Heart right ventricle (tissue), 16 donors: ENCODE data around the gene KLHDC7B. TPM values are rescaled to one million over a fixed set of nuclear protein-coding genes. Genes with fewer than 3 reads are reported as not detected.

ENCODE experiments used
- ATAC-seq, 8 donors: fragments of 200-7000 bp; cut with Tn5 transposase; one replicate each; pipeline ENCODE4 v1.9.1; 2020; ENCODE audit warnings: mild to moderate bottlenecking in 8 of 8, moderate library complexity in 8 of 8, moderate number of reproducible peaks in 1 of 8
- DNase-seq, 2 donors: peaks; one replicate each; pipeline ENCODE4 v3.0.0-alpha.2; 2020
- H3K27ac ChIP-seq, 10 donors: fragments of 200-600 bp; sonication (generic) in 2 of 10; one replicate each; pipeline versions ENCODE4 v1.5.0 to v1.8.0; 2020 to 2022; ENCODE audit warnings: mild to moderate bottlenecking in 3 of 10
- H3K27me3 ChIP-seq, 7 donors: fragments of 200-600 bp; one replicate each; pipeline ENCODE4 v1.8.0; 2021 to 2022; ENCODE audit warnings: mild to moderate bottlenecking in 2 of 7
- H3K36me3 ChIP-seq, 9 donors: fragments of 200-600 bp; sonication (generic) in 1 of 9; one replicate each; pipeline versions ENCODE4 v1.5.0 to v1.8.0; 2020 to 2022; ENCODE audit warnings: mild to moderate bottlenecking in 2 of 9
- H3K4me1 ChIP-seq, 9 donors: fragments of 200-600 bp; sonication (generic) in 1 of 9; one replicate each; pipeline versions ENCODE4 v1.5.0 to v1.8.0; 2020 to 2022; ENCODE audit warnings: mild to moderate bottlenecking in 4 of 9
- H3K4me3 ChIP-seq, 10 donors: fragments of 200-600 bp; sonication (generic) in 2 of 10; one replicate each; pipeline versions ENCODE4 v1.5.0 to v1.8.0; 2020 to 2022; ENCODE audit warnings: mild to moderate bottlenecking in 7 of 10, moderate library complexity in 2 of 10
- H3K9me3 ChIP-seq, 11 donors: fragments of 200-600 bp in 10 of 11; sonication (generic) in 2 of 11; one replicate each; pipeline versions ENCODE4 v1.5.0 to v1.8.0; 2013 to 2022; ENCODE audit warnings: mild to moderate bottlenecking in 2 of 11, control low read depth in 1 of 11, moderate library complexity in 1 of 11
- WGBS, 2 donors: extraction: QIAGEN DNeasy Blood & Tissue Kit; methylation state at CpG; one replicate each; pipeline ENCODE4 v1.1.7; 2013; ENCODE audit warnings: inconsistent platforms in 1 of 2; 5-methylcytosine and 5-hydroxymethylcytosine counted together
- intact Hi-C, 10 donors: fragments of 100-400 bp; cut with DNase I; formaldehyde crosslinking; loops; one replicate each; pipeline versions ENCODE4 v1.11.1 to v1.14.2; 2022
- polyA plus RNA-seq, 2 donors: library from polyadenylated mRNA; stranded (reverse); fragments of 200-250 nt; gene quantifications; one replicate each; pipeline ENCODE4 v1.2.3, GENCODE V29; 2013
- total RNA-seq, 10 donors: library from RNA; stranded (reverse); fragmentation: NEBNext Ultra II Directional in 3 of 10; extraction: Animal tissue kit (Norgen Biotek cat#: 25700) in 3 of 10; gene quantifications; one replicate each; pipeline versions ENCODE4 v1.2.1 to v1.2.4, GENCODE V29; 2021 to 2023
- TF ChIP-seq, protein P1 (sequence below), 9 donors: fragments of 200-600 bp; sonication (generic) in 2 of 9; IDR thresholded peaks; one replicate each; pipeline versions ENCODE4 v1.5.0 to v1.8.0; 2021 to 2022; ENCODE audit warnings: antibody characterized with exemption in 9 of 9, mild to moderate bottlenecking in 5 of 9, moderate library complexity in 1 of 9
- donor health status: Arrhythmogenic right ventricular cardiomyopathy.
- donor health status: ischemic (EF 13 %, LVEDD 7.1; RV severe dilation, severe dysfunction).
- donor health status: healthy with polysubstance abuse.
- donor health status: DM: no; HTN: yes; CAD: no.
- donor health status: DM: no; HTN: no; CAD: no.
- donor health status: ischemic (EF 25% LVEDD 6.9; RV normal size, moderate dysfunction).
- donor health status: ischemic (EF 25% LVEDD 5.7; RV mildly dilated, moderate dysfunction).
- donor health status: healthy.
- donor health status: DM: yes; HTN: yes; CAD: no.
- donor health status: Ischemic cardiomyopathy.
- donor health status: ischemic (EF 35%, LVEDD 5.7; RV mildly dilated, moderate dysfunction).
- donor health status: nonischemic (EF 11% LVEDD 7.7; RV severe dilation, severe dysfunction).
- donor health status: DM: yes; HTN: yes; CAD: no.
- donor health status: PGD.
- donor health status: ischemic (EF 29% LVEDD 5.4; RV normal size, mild dysfunction).
- donor health status: nonischemic (EF 23%, LVEDD 6.1; RV moderate dilation, normal function).

The KLHDC7B gene
- total and polyA plus RNA-seq, 12 donors = 0.10 to 1.3 (median 0.13) TPM; not detected in 7

DNA sequence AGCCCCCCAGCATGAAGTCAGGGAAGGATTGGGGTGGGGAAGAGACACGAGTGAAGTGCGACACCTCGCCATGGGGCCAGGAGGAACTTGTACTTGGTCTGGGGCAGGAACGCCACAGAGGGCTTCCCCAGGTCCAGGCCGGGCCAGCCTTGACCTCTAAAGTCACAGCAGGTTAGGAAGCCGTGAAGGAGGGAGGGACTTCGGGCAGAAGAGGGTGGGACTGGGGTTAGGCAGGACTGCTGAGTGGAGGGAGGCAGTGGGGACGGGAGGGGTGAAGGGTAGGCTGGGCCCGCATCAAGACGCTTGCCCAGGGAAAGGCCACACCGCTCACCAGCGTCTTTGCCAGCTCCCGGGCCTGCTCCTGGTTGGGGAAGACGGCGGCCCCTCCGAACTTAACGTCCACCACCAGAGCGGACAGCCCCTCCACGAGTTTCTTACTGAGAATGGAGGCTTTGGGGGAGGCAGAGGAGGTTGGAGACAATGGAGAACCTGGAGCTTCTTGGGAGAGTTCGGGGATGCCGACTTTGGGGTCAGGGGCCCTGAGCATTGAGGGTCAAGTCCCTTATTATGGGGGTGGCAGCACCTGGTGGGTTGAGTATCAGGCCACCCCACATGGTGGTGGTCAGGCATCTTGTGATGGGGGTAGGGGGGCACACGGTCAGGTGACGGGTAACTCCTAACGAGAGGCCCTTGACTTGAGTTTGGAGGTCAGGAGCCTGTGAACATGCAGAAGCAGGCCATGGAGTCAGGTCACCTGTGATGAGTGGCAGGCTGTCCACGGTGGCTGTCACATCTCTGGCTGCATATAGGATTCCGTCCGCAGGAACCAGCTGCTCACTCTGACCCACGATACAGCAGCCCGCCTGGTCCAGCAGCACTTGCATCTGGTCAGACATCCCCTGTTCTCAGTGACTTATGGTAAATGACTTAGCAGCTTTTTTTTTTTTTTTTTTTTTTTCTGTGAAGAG lies 18.6 kb upstream of the KLHDC7B start:
- H3K27me3 ChIP-seq = peaks cover 0 to 23% (median 10%) of the 10 kb centered on the region in 7 donors
- peak in 6 of 8 donors; percentile 1 to 8 (median 6) for ATAC-seq
- WGBS, 2 donors = 50 to 54% methylated on average over 29 of the region's 29 CpGs
- peaks cover 13 to 72% (median 51%) of the 10 kb centered on the region in 9 donors for H3K4me1 ChIP-seq
- H3K9me3 ChIP-seq = no peaks in the 10 kb centered on the region
- peaks cover 0 to 43% (median 17%) of the 10 kb centered on the region in 9 donors for H3K36me3 ChIP-seq
- peak overlapping the region; percentile 50 to 86 (median 78) for H3K4me3 ChIP-seq
- peak; percentile 64 to 67 for DNase-seq
- TF ChIP-seq, protein P1, sequence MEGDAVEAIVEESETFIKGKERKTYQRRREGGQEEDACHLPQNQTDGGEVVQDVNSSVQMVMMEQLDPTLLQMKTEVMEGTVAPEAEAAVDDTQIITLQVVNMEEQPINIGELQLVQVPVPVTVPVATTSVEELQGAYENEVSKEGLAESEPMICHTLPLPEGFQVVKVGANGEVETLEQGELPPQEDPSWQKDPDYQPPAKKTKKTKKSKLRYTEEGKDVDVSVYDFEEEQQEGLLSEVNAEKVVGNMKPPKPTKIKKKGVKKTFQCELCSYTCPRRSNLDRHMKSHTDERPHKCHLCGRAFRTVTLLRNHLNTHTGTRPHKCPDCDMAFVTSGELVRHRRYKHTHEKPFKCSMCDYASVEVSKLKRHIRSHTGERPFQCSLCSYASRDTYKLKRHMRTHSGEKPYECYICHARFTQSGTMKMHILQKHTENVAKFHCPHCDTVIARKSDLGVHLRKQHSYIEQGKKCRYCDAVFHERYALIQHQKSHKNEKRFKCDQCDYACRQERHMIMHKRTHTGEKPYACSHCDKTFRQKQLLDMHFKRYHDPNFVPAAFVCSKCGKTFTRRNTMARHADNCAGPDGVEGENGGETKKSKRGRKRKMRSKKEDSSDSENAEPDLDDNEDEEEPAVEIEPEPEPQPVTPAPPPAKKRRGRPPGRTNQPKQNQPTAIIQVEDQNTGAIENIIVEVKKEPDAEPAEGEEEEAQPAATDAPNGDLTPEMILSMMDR (IDR thresholded peaks at IDR 0.05) = no peak
- peak overlapping the region; percentile 69 to 99 (median 94) for H3K27ac ChIP-seq
- intact Hi-C loops = loop anchor here in 2 of 10 donors (5.0 to 10.0 kb wide), 3 partner anchors 35 to 282 kb away; partner anchors contain the start of genes SYCE3 (in 1 of the 2) and TUBGCP6 (in 1 of the 2)

- TF ChIP-seq, protein P1 (IDR thresholded peaks at IDR 0.05) = no peak
- peak overlapping the region in 6 of 10 donors; percentile 95 to 99 (median 96) for H3K27ac ChIP-seq
- peaks cover 0 to 33% (median 8%) of the 10 kb centered on the region in 9 donors for H3K36me3 ChIP-seq
- peaks cover 13 to 81% (median 61%) of the 10 kb centered on the region in 9 donors for H3K4me1 ChIP-seq
- intact Hi-C loops = loop anchor here in 2 of 10 donors (5.0 to 10.0 kb wide), 3 partner anchors 34 to 283 kb away; partner anchors contain the start of genes SYCE3 (in 1 of the 2) and TUBGCP6 (in 1 of the 2)
- ATAC-seq (no peak), DNase-seq (no peak)
- 92% methylated on average over 18 of the region's 18 CpGs for WGBS, 2 donors
- H3K27me3 ChIP-seq = peaks cover 0 to 31% (median 13%) of the 10 kb centered on the region in 7 donors
- H3K4me3 ChIP-seq = peak overlapping the region in 4 of 10 donors; percentile 68 to 86 (median 82)
- no peaks in the 10 kb centered on the region for H3K9me3 ChIP-seq
Observed at GRCh38 chr22:50527921-50528681, 17.6 kb upstream of the KLHDC7B start.

DNA sequence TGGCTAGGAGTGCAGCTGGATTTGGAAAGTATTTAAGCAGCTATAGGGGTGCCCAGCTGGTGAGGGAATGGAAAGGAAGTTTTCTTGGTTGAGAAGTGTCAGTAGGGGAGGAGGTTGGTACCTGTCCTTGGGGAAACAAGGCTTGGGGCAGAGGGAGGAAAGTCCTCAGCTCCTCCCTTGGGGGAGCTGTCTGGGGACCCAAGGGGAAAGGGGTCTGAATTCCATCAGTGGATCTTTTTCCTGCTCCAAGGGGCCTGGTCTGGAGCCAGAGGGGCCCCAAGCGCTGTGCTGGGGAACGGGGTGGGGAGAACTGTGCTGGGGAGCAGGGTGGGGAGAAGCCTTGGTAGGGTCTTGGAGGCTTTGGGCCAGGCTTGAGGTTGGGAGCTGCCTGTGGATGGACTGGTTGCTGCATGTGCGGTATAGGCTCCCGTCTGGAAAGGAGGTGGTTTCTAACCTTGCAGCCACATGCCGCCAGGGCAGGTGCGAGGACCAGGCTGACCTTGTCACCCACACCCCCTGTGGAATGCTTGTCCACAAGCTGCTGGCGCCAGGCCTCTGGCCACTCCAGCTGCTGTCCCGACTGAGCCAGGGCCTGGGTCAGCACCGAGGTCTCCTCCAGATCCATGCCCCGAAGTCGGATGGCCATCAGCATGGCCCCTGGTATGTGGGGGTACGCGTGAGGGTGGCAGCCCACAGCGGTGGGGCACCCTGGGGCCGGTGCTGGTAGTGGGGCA lies 16.9 kb upstream of the KLHDC7B start:
- DNase-seq (no peak), ATAC-seq (no peak)
- Histone ChIP-seq H3K4me3 (peak overlapping the region in 9 of 10 donors; percentile 40 to 86 (median 72)), H3K27me3 (peaks cover 3 to 39% (median 18%) of the 10 kb centered on the region in 7 donors), H3K4me1 (peaks cover 13 to 80% (median 62%) of the 10 kb centered on the region in 9 donors), H3K36me3 (peaks cover 0 to 26% (median under 1%) of the 10 kb centered on the region in 9 donors), H3K9me3 (no peaks in the 10 kb centered on the region), H3K27ac (peak overlapping the region; percentile 84 to 99 (median 95))
- intact Hi-C loops = loop anchor here in 2 of 10 donors (5.0 to 10.0 kb wide), 3 partner anchors 33 to 284 kb away; partner anchors contain the start of genes SYCE3 (in 1 of the 2) and TUBGCP6 (in 1 of the 2)
- 63 to 69% methylated on average over 15 of the region's 15 CpGs for WGBS, 2 donors
- TF ChIP-seq, protein P1 (IDR thresholded peaks at IDR 0.05) = no peak
